GM23248 (cell line): ENCODE measurements around the gene SPEG.

Source experiments
- EZH2 ChIP-seq: fragments of 200-600 bp; sonication (generic); IDR thresholded peaks from 2 replicates; pipeline ENCODE4 v1.6.1; 2018; ENCODE audit warnings: antibody characterized with exemption, mild to moderate bottlenecking; ENCODE audit not compliant: insufficient read depth, poor library complexity, severe bottlenecking
- EZH2phosphoT487 ChIP-seq: fragments of 200-600 bp; sonication (generic); IDR thresholded peaks from 2 replicates; pipeline ENCODE4 v1.6.1; 2018; ENCODE audit warnings: antibody characterized with exemption, moderate library complexity, mild to moderate bottlenecking, low read depth; ENCODE audit not compliant: insufficient read depth

- TF ChIP-seq EZH2: no peak
- no peak for TF ChIP-seq EZH2phosphoT487
Observed at GRCh38 chr2:219508971-219509779, 74.5 kb downstream of the SPEG start.
